ENCODE results near the gene MYMX. TPM values are rescaled to one million over a fixed set of nuclear protein-coding genes. Genes with fewer than 3 reads are reported as not detected.

The MYMX gene
- total and polyA plus RNA-seq, 7 experiments from 2014 or later, result not detected

DNA sequence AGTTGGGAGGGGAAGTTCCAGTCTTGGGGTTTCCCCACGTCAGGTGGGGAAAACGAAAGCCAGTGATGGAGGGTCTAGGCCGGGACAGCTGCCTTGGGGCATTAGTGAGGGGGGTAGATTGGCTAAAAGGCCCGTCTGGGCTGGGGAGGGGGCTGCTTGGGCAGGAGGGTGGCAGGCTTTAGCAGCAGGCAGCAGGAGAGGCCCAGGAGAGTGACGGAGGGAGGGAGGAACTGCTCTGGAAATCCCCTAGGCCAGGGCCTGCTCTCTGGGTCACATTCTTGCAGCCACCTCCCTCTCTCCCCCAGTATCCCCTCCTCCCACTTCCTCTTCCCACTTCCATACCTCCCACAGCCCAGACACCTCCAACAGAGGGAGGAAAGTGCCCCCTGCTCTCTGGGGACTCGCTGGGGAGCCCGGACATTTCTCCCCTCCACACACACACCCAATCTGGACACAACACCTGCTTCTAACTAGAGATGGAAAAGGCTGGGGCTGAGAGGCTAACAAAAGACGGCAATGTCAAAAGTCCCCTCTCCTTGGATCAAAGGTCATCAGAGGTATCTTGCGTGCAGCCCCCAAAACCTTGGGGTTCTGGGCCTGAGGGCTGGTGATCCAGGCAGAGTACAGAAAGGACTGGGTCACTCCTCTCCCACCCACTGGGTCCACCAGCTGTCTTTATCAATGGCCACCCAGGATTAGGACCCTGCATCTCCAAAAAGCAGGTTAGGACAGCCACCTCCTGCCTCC, 46.8 kb downstream of the MYMX start:
- peak; percentile 28 for ATAC-seq
- POLR2A ChIA-PET, result interaction anchor here (1.6 to 3.7 kb wide), 5 partner anchors 9 to 21 kb away, joined by 4 to 35 read pairs (median 12); partner anchors contain the start of gene HSP90AB1
- intact Hi-C loops (cut with micrococcal nuclease), result loop anchor here in 1 of 2 donors (2.0 kb wide), 2 partner anchors 25 to 123 kb away; partner anchors contain the start of gene CDC5L

DNA sequence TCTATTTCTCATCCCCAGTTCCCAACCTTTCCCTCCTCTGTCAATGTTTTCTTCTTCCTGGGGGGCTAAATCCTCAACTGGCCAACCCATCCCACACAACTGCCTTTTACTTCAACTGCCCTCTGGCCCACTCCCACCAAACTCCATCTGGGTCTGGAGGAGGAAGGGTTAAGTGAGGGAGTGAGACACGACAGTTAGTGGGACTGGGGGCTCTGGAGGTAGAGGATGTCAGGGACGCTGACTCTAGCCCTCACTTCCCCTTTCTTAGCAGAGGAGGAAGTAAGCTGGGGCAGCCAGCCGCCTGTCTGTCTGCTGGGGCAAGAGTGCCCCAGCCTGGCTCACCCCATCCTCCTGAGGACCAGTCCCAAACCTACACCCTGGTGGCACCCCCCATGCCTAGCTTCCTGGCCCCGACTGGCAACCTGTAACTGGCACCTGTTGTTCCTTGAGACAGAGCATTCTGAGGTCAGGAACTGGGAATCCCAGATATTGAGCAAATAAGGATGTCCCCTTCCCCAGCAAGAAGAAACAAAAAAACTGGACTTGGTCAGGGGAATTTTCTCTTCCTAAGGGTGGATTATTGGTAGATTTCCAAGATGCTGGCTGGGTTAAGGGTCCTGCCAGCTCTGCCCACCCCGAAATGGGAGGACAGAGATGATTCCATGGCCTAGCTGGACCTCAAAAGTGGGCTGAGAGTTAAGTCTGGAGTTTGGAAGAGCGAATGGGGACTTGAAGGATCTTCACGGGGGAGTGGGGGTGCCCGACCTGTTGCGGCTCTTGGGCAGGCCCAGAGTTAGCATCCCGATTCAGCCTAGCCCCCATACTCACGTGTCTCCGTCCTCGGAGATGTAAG, 47.7 kb downstream of the MYMX start:
- H3K9me3 ChIP-seq (ENCODE audit: control insufficient read depth in 2 of 3, low read length in 3 of 3), result no peaks in the 10 kb centered on the region
- H3K27me3 ChIP-seq (ENCODE audit: control insufficient read depth in 2 of 2, insufficient read depth in 2 of 2, low read length in 2 of 2), result peaks cover 0 to 3% of the 10 kb centered on the region in 2 donors
- H3K36me3 Mint-ChIP-seq, result peaks cover 0 to 18% (median 5%) of the 10 kb centered on the region in 5 donors
- H3K4me1 ChIP-seq (ENCODE audit: control insufficient read depth in 2 of 2, insufficient read depth in 2 of 2, low read length in 2 of 2), result peaks cover 30% of the 10 kb centered on the region in 2 donors
- ChIA-PET POLR2A (interaction anchor here (1.2 to 3.7 kb wide), 5 partner anchors 9 to 41 kb away, joined by 4 to 33 read pairs (median 8); partner anchors contain the start of genes HSP90AB1 and SLC29A1), CTCF (interaction anchor here (0.7 to 1.2 kb wide), 4 partner anchors 8 to 44 kb away, joined by 3 to 5 read pairs (median 4); partner anchors contain the start of gene HSP90AB1)
- H3K4me1 Mint-ChIP-seq, result peaks cover 30 to 51% (median 36%) of the 10 kb centered on the region in 7 donors
- peaks cover 0 to 18% (median 0%) of the 10 kb centered on the region in 3 experiments for H3K36me3 ChIP-seq (ENCODE audit: control insufficient read depth in 2 of 3, insufficient read depth in 3 of 3, low read length in 3 of 3)
- peak overlapping the region; percentile 97 for H3K27ac ChIP-seq (ENCODE audit: low read depth, low read length)
- H3K4me3 Mint-ChIP-seq, result peak overlapping the region; percentile 81 to 99 (median 94)
- peak; percentile 31 for ATAC-seq
- peak overlapping the region; percentile 90 to 96 (median 92) for H3K27ac Mint-ChIP-seq
- H3K9me3 Mint-ChIP-seq, result no peaks in the 10 kb centered on the region
- H3K27me3 Mint-ChIP-seq, result peaks cover 7 to 14% (median 9%) of the 10 kb centered on the region in 5 donors
- intact Hi-C loops (cut with micrococcal nuclease), result loop anchor here (1.0 to 2.0 kb wide), 9 partner anchors 7 to 137 kb away; partner anchors contain the start of genes CDC5L (in 2 of the 2), SLC29A1 (in 2 of the 2), SLC35B2 (in 2 of the 2) and AARS2 (in 1 of the 2)
- H3K4me3 ChIP-seq (ENCODE audit: low read length), result peak overlapping the region; percentile 85
- DNase-seq, result no peak

More for the DNA sequence above, 46.8 kb downstream of the MYMX start:
- Mint-ChIP-seq H3K36me3 (peaks cover 0 to 22% (median 5%) of the 10 kb centered on the region in 5 donors), H3K4me1 (peaks cover 30 to 49% (median 38%) of the 10 kb centered on the region in 7 donors), H3K9me3 (no peaks in the 10 kb centered on the region), H3K27ac (peak overlapping the region; percentile 90 to 96 (median 92)), H3K4me3 (peak overlapping the region; percentile 81 to 99 (median 94)), H3K27me3 (peaks cover 0 to 5% (median under 1%) of the 10 kb centered on the region in 5 donors)
- CTCF ChIA-PET, result no interaction called here
- H3K27me3 ChIP-seq (ENCODE audit: control insufficient read depth in 2 of 2, insufficient read depth in 2 of 2, low read length in 2 of 2), result peaks cover 0 to 3% of the 10 kb centered on the region in 2 donors
- peak overlapping the region; percentile 85 for H3K4me3 ChIP-seq (ENCODE audit: low read length)
- peaks cover 30% of the 10 kb centered on the region in 2 donors for H3K4me1 ChIP-seq (ENCODE audit: control insufficient read depth in 2 of 2, insufficient read depth in 2 of 2, low read length in 2 of 2)
- peak in 1 of 9 donors; percentile 42 for DNase-seq
- peaks cover 0 to 24% (median 0%) of the 10 kb centered on the region in 3 experiments for H3K36me3 ChIP-seq (ENCODE audit: control insufficient read depth in 2 of 3, insufficient read depth in 3 of 3, low read length in 3 of 3)
- H3K27ac ChIP-seq (ENCODE audit: low read depth, low read length), result peak overlapping the region; percentile 97
- no peaks in the 10 kb centered on the region for H3K9me3 ChIP-seq (ENCODE audit: control insufficient read depth in 2 of 3, low read length in 3 of 3)

DNA sequence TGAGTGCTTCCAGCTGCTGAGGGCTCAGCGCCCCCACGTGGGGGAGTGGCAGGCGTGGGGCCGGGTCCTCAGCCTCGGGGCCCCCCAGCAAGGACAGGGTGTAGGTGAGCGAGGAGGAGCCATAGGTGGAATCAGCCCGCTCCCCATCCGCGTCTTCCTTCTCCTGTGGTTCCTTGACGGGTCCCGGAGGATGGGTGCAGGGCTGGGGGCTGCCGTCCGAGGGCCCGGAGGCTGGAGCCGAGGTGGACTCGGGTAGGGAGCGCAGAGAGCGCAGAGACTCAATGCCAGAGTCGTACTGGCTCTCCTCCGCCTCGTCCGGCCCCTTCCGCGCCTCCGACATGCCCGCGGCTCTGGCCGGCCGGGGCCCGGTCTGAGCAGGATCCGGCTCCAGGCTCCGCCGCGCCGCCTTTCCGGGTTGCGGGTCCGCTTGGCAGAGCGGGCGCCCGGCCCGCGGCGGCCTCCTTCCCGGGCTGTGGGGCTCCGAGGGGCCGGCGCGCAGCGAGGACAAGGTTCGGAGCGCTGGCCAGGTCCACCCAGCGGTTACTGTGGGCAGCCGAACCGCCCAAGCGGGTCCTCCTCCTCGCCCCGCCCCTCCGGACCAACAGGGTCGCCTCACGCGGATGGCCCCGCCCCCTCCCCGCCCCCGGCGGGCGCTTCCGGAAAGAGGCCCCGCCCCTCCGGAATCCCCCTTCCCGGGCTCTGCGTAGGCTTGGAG, 48.4 kb downstream of the MYMX start, which contains the start of gene NFKBIE:
Gene NFKBIE (minus strand): TSS at position 545 of the 715 bp plus-strand sequence. CDS start 205 bp downstream, at position 340.
- intact Hi-C loops (cut with micrococcal nuclease), result loop anchor here (1.0 to 2.0 kb wide), 9 partner anchors 8 to 138 kb away; partner anchors contain the start of genes CDC5L (in 2 of the 2), SLC29A1 (in 2 of the 2), SLC35B2 (in 2 of the 2) and AARS2 (in 1 of the 2)
- peak; percentile 92 for ATAC-seq
- Mint-ChIP-seq H3K27ac (peak within 1 kb of the TSS; percentile 90 to 96 (median 92)), H3K36me3 (peaks cover 0 to 18% (median 5%) of the 10 kb centered on the region in 5 donors), H3K27me3 (peaks cover 15 to 22% (median 16%) of the 10 kb centered on the region in 5 donors), H3K4me1 (peaks cover 32 to 57% (median 43%) of the 10 kb centered on the region in 7 donors), H3K4me3 (peak within 1 kb of the TSS; percentile 87 to 99 (median 94)), H3K9me3 (no peaks in the 10 kb centered on the region)
- Histone ChIP-seq H3K27ac (ENCODE audit: low read depth, low read length) (peak within 1 kb of the TSS; percentile 97), H3K9me3 (ENCODE audit: control insufficient read depth in 2 of 3, low read length in 3 of 3) (no peaks in the 10 kb centered on the region), H3K27me3 (ENCODE audit: control insufficient read depth in 2 of 2, insufficient read depth in 2 of 2, low read length in 2 of 2) (peaks cover 0 to 8% of the 10 kb centered on the region in 2 donors), H3K4me1 (ENCODE audit: control insufficient read depth in 2 of 2, insufficient read depth in 2 of 2, low read length in 2 of 2) (peaks cover 30% of the 10 kb centered on the region in 2 donors), H3K4me3 (ENCODE audit: low read length) (peak within 1 kb of the TSS; percentile 85), H3K36me3 (ENCODE audit: control insufficient read depth in 2 of 3, insufficient read depth in 3 of 3, low read length in 3 of 3) (peaks cover 0 to 13% (median 0%) of the 10 kb centered on the region in 3 experiments)
- POLR2A ChIA-PET, result interaction anchor here (1.2 to 3.7 kb wide), 5 partner anchors 10 to 41 kb away, joined by 4 to 33 read pairs (median 8); partner anchors contain the start of genes HSP90AB1 and SLC29A1
- CTCF ChIA-PET, result interaction anchor here (1.0 to 5.2 kb wide), 4 partner anchors 9 to 44 kb away, joined by 3 to 50 read pairs (median 4); partner anchors contain the start of gene HSP90AB1
- DNase-seq, result peak; percentile 87 to 99 (median 93)

DNA sequence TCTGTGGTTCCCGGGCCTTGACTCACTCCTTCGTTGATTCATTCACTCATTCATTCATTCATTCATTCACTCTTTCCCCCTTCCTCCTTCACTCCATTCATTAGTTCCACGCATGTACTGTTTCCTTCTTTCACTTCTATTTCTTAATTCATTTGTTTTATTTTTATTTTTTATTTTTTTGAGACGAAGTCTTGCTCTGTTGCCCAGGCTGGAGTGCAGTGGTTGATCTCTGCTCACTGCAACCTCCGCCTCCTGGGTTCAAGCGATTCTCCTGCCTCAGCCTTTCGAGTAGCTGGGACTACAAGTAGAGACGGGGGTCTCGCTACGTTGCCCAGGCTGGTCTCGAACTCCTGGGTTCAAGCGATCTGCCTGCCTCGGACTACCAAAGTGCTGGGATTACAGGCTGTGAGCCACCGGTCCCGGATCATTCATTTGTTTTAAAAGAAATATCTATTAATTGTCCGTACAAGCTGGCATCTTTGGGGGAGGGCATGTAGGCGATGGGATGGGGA, 49.1 kb downstream of the MYMX start:
- Histone ChIP-seq H3K9me3 (ENCODE audit: control insufficient read depth in 2 of 3, low read length in 3 of 3) (no peaks in the 10 kb centered on the region), H3K27me3 (ENCODE audit: control insufficient read depth in 2 of 2, insufficient read depth in 2 of 2, low read length in 2 of 2) (peaks cover 0 to 8% of the 10 kb centered on the region in 2 donors), H3K4me1 (ENCODE audit: control insufficient read depth in 2 of 2, insufficient read depth in 2 of 2, low read length in 2 of 2) (peaks cover 30% of the 10 kb centered on the region in 2 donors), H3K27ac (ENCODE audit: low read depth, low read length) (peak overlapping the region; percentile 97), H3K36me3 (ENCODE audit: control insufficient read depth in 2 of 3, insufficient read depth in 3 of 3, low read length in 3 of 3) (peaks cover 0 to 7% (median 0%) of the 10 kb centered on the region in 3 experiments), H3K4me3 (ENCODE audit: low read length) (peak overlapping the region; percentile 85)
- H3K27ac Mint-ChIP-seq, result peak overlapping the region; percentile 77 to 96 (median 91)
- ChIA-PET CTCF (interaction anchor here (1.6 to 5.2 kb wide), 2 partner anchors 10 to 39 kb away, joined by 10 to 50 read pairs; partner anchors contain the start of gene SLC35B2), POLR2A (interaction anchor here (1.3 to 3.7 kb wide), 4 partner anchors 11 to 42 kb away, joined by 3 to 33 read pairs (median 10); partner anchors contain the start of genes HSP90AB1 and SLC29A1)
- DNase-seq (no peak), ATAC-seq (no peak)
- peaks cover 15 to 22% (median 17%) of the 10 kb centered on the region in 5 donors for H3K27me3 Mint-ChIP-seq
- H3K4me1 Mint-ChIP-seq, result peaks cover 32 to 57% (median 43%) of the 10 kb centered on the region in 7 donors
- peaks cover 0 to 17% (median 4%) of the 10 kb centered on the region in 5 donors for H3K36me3 Mint-ChIP-seq
- H3K4me3 Mint-ChIP-seq, result peak overlapping the region; percentile 87 to 99 (median 94)
- no peaks in the 10 kb centered on the region for H3K9me3 Mint-ChIP-seq
- intact Hi-C loops (cut with micrococcal nuclease), result loop anchor here (1.0 to 2.0 kb wide), 9 partner anchors 8 to 138 kb away; partner anchors contain the start of genes CDC5L (in 2 of the 2), SLC29A1 (in 2 of the 2), SLC35B2 (in 2 of the 2) and AARS2 (in 1 of the 2)

DNA sequence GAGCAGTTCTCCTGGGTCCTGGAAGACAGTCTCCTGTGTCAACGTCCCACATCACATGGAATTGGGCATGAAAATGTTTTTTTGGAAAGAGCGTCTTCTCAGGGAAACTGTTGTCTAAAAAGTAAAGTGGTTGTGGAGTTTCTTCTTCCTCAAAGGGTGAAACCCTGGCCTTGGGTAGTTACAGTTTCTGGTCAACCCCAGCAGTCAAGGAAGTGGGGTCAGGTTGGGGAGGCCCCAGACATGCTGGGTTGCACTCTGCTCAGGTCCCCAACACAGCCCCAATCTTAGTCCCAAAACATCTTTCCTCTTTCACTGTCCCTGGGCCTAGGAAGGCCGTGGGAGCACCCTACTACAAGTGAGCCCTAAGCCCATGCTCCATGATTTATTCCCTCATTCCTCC, 49.6 kb downstream of the MYMX start:
- intact Hi-C loops (cut with micrococcal nuclease), result no loop called here
- Mint-ChIP-seq H3K27ac (peak overlapping the region; percentile 55 to 96 (median 90)), H3K4me1 (peaks cover 26 to 54% (median 42%) of the 10 kb centered on the region in 7 donors), H3K4me3 (peak overlapping the region; percentile 87 to 99 (median 94)), H3K27me3 (peaks cover 15 to 26% (median 21%) of the 10 kb centered on the region in 5 donors), H3K36me3 (peaks cover 0 to 15% (median 0%) of the 10 kb centered on the region in 5 donors), H3K9me3 (no peaks in the 10 kb centered on the region)
- ChIA-PET CTCF (interaction anchor here (0.6 to 5.2 kb wide), 6 partner anchors 10 to 72 kb away, joined by 3 to 50 read pairs (median 6); partner anchors contain the start of genes HSP90AB1 and SLC35B2), POLR2A (interaction anchor here (1.3 to 3.7 kb wide), 4 partner anchors 10 to 43 kb away, joined by 3 to 33 read pairs (median 6); partner anchors contain the start of genes HSP90AB1 and SLC29A1)
- Histone ChIP-seq H3K9me3 (ENCODE audit: control insufficient read depth in 2 of 3, low read length in 3 of 3) (no peaks in the 10 kb centered on the region), H3K27me3 (ENCODE audit: control insufficient read depth in 2 of 2, insufficient read depth in 2 of 2, low read length in 2 of 2) (peaks cover 0 to 10% of the 10 kb centered on the region in 2 donors), H3K4me3 (ENCODE audit: low read length) (no peak overlapping the region), H3K36me3 (ENCODE audit: control insufficient read depth in 2 of 3, insufficient read depth in 3 of 3, low read length in 3 of 3) (peaks cover 0 to 4% (median 0%) of the 10 kb centered on the region in 3 experiments), H3K27ac (ENCODE audit: low read depth, low read length) (peak overlapping the region; percentile 97), H3K4me1 (ENCODE audit: control insufficient read depth in 2 of 2, insufficient read depth in 2 of 2, low read length in 2 of 2) (peaks cover 30% of the 10 kb centered on the region in 2 donors)
- ATAC-seq (no peak), DNase-seq (no peak)

All from naive thymus-derived CD4-positive, alpha-beta T cell (primary cell).